NCI-H187 treated with DMSO at 0.1 percent for 48 hours (cell line): ENCODE data around the gene NUP210L.

Experiments
- DNase-seq: peaks from one replicate; lab custom pipeline; 2025; lab: John Stamatoyannopoulos, UW

The NUP210L gene

DNA sequence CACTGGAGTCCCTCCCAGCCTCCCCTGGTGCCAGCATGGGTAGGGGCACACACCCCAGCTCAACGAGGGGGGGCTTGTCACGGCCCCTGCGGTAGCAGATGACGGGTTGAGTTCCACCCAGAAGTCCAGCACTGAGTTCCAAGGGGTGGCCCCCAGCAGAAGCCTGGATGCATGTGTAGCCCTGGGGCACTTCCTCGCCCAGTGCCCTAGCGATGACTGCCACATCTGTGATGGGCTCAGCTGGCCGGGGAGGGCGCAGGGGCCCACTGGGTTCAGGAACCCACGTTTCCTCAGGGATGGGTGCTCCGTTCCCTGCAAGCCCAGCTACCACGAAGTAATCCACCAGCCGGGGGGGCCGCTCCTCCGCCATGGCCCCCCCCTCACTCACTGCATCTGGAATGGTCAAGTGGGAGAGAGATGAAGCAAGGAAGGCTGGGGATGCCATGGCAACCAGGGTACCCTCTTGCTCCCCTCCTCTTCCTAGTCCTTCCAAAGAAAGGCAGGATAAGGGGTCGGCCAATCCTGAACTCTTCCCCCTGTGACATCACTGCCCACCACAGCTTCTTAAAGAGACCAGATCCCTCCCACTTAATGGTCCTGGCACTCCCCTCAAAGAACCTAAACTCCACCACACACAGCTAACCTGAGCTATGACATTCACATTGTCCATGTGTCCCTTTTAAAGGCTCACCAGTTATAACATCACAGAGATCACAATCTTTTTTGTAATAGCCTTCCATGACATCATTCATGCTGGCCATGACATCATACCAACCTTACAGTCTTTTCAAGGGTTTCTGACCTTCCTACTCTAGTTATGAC lies 210.7 kb downstream of the NUP210L start:
- no peak for DNase-seq

DNA sequence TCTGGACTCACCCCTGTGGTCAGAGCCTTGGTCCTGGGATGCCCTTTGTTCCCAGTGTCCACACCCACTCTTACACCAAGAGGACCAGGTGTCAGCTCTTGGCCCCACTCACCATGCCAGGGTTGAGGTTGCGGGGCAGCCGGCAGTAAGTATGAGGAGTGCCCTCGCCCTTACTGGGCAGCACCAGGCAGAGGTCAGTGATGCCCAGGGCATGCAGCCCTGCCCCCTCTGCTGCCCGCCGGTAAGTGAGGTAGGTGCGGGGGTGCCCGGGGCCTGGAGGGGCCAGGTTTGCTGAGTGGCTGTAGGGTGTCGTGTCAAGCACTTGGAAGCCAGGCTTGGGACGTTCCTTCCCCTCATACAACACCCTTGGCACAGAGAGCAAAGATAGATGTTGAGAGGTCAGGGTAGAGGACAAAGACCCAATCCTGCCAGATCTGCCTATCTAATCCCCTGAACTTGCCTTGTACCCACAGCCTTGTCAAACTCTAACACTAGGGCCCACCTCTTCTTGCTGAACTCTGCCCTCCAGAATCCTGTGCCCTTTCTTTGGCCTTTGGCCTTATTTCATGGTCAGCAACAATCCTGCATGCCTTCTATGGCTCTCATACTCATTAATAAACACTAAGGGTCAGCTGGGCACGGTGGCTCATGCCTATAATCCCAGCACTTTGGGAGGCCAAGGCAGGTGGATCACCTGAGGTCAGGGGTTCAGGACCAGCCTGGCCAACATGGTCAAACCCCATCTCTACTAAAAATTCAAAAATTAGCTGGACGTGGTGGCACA lies 211.9 kb downstream of the NUP210L start:
- no peak for DNase-seq
